GM21381 (cell line): ENCODE results near the gene AZIN2.
"Not testable (repeated sequence)": the region's sequence is repeated elsewhere in the genome, so short reads cannot be mapped to it uniquely, and the experiment has no call there.

Experiments
- ATAC-seq: cut with Tn5 transposase; IDR thresholded peaks from one replicate; pipeline ENCODE4 v1.9.1; 2021; ENCODE audit warnings: mild to moderate bottlenecking, moderate library complexity; ENCODE audit not compliant: unreplicated experiment

AZIN2 gene

GRCh38 chr1:33056426-33056825 is 24.5 kb upstream of the AZIN2 start:
- no peak for ATAC-seq

DNA sequence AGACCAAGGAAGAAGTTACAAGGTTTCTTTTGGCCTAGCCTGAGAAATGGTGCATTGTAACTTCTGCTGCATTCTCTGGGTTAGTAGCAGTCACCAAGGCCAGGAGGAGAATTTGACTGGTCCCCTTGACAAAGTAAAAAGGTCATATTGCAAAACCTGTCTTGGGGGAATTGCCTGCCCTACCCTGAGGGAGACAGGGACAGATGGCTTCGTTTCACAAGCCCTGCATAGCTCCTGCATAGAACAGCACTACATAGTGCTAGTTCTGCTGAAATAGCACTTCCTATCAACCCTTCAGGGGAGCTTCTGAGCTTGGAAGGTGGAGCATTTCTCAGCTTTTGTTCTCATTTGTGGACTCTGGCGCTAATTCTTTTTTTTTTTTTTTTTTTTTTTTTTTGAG is 23.9 kb upstream of the AZIN2 start:
- ATAC-seq, result no peak

DNA sequence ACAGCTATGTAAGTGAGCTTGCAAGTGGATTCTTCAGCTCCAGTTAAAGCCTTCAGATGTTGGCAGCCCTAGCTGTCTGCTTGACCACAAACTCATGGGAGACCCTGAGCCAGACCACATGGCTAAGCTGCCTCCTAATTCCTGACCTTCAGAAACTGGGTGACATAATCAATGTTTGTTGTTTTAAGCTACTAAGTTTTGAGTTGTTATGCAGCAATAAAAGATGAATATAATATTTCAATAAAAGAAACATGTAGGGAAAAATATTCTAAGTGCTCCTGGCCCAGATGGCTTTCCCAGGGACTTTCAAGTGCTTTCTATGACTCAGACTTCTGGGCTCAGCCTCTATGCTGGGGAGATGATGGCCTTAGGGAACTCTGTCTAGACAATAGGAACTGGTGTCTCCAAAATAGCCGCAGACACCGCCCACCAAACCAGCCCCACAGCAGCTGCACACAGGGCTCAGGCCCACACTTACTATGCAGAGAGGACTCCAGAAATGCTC is 20.3 kb upstream of the AZIN2 start:
- no peak for ATAC-seq

- no peak for ATAC-seq
Observed at GRCh38 chr1:33061834-33062233, 19.1 kb upstream of the AZIN2 start.

- not testable (repeated sequence) for ATAC-seq
Observed at GRCh38 chr1:33064284-33064683, 16.7 kb upstream of the AZIN2 start.

- no peak for ATAC-seq
Observed at GRCh38 chr1:33065301-33065700, 15.7 kb upstream of the AZIN2 start.

- not testable (repeated sequence) for ATAC-seq
Observed at GRCh38 chr1:33066477-33066876, 14.5 kb upstream of the AZIN2 start.

- not testable (repeated sequence) for ATAC-seq
Observed at GRCh38 chr1:33068108-33068507, 12.8 kb upstream of the AZIN2 start.

GRCh38 chr1:33070628-33071027 is 10.3 kb upstream of the AZIN2 start:
- ATAC-seq, result no peak

DNA sequence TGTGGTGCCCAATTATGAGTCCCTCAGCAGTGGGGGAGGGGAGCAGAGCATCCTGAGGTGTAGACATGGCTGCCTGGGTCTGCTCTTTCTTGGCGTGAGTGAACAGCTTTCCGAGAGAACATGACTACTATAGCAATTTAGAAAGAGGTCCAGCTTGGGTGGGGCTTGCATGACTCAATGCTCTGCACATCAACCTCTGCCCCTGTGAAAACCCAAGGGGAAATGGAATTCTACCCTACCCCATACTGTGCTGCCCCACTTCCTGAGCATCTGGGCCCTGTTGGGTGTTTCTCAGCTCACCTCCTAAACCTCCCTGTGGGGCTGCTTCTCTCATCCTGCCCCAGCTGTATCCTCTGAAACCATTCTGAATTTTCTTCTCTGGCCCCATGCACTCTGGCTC is 8.2 kb upstream of the AZIN2 start:
- ATAC-seq, result no peak

GRCh38 chr1:33074193-33074945 is 6.6 kb upstream of the AZIN2 start:
- ATAC-seq, result no peak

DNA sequence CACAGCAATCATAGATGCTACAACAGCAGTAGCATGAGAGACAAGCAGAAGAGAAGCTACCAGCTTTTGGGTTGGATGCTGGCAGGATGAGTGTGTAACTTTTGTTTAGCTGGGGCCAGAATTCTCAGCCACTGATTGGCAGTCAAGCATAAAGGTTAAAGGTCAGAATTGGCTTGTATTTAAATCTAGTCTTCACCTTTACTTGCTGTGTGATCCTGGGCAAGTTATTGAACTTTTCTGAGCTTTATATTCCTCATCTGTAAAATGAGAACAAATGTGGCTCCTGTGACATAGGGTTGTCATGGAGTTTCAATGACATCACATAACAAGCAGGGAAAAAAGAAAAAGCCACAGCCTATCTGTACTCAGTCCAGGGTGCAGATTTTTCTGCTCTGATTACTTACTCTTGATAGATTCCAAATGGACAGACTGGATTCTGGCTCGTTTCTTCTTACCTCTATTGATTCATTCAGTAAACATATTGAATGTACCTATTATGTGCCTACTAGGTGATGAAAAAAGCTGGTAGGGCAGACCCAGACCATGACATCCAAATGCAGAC is 2.8 kb upstream of the AZIN2 start:
- ATAC-seq, result no peak

GRCh38 chr1:33080373-33080772 is 580 bp upstream of the AZIN2 start:
- ATAC-seq, result no peak

- ATAC-seq, result no peak
Observed at GRCh38 chr1:33081554-33082305, 777 bp downstream of the AZIN2 start.

DNA sequence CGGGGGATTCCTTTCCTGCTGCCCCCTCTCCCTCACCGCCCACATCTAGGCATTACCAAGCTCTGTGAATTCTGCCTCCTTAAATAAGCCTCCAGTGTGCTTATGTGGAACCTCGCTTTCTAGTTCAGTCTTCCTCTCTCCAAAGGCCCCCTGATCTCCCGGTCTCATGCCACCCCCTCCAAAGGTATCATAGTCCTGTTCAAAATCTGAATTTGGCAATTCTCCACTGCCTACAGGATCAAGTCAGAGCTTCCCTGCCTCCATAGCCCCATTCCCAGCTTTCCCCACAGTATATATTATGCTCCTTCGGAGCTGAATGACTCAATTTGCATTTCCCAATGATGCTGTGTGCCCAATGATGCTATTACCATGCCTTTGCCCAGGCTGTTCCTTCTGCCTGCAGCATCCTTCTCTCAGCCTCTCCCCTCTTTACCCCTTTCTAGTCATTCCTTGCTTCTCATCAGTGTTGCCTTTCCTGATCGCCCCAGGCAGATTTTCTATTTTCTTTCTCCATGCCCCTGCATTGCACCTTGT is 1.7 kb downstream of the AZIN2 start:
- ATAC-seq, result no peak

DNA sequence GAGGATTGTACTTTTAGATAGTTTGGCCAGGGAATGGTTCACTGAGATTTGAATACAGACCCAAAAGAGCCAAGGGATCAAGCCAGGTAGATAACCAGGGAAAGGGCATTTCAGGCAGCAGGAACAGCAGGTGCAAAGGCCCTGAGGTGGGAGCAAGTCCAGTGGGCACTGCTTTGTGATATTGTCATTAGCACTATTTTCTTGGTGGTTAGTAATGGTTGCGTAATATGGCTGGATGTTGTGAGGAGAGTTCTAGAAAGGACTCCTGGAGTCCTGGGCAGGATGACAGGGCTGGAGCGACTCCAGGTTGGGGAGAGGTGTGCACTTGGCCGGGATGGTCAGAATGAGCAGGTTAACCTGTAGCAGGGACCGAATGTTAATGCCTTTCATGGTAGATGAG is 4.4 kb downstream of the AZIN2 start:
- ATAC-seq, result no peak

GRCh38 chr1:33086384-33086850 is 5.5 kb downstream of the AZIN2 start:
- ATAC-seq, result no peak

- no peak for ATAC-seq
Observed at GRCh38 chr1:33087677-33088076, 6.7 kb downstream of the AZIN2 start.

DNA sequence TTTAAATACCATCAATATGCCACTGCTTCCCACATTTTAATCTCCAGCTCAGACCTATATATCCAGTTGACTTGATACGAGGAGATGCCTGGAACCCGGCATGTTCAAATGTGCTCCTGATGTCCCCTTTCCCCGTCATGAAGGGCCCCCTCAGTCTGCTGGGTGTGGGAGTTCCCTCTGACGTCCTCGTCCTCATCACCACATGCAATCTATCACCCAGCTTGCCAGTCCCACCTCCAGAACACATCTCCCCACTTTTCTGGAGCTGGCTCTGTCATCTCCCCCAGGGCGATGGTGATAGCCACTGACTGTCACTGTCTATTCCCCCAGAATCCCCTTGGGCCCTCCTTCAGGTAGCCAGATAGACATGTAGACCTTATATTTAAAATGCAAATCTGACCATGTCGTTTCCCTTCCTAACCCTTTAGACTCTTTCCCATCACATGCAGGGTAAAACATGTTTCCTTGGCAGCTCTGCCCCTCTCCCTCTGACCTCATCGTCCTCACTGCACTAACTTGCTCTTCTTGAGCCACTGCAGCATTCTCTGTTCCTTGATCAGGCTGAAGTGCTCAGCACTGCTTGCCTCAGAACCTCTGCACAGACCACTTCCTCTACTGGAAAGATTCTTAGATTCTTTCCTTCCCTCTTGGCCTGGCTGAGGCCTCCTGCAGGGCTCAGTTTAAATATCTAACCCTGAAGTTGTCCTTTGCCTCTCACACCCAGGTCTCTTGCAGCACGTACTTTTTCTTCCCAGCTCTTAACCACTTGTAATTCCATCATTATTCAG is 7.4 kb downstream of the AZIN2 start:
- no peak for ATAC-seq

DNA sequence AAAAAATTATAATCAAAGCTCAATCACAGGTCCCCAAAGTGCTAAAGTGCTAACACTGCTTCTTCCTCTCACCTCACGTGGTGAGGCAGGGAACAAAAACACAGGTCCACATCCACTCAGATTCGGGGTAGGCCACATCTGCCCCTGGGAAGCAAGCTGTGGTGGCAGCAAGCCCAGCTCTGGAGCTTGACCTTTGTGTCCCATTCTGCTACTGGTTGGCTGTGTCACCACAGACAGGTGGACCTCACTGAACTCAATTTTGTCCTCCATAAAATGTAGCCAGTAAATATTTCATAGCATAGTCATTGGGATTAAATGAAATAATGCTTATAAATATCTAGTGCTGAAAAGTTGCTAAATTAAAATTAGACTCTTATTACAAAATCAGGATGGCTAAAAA is 8.5 kb downstream of the AZIN2 start:
- no peak for ATAC-seq

- ATAC-seq, result no peak
Observed at GRCh38 chr1:33092438-33092837, 11.5 kb downstream of the AZIN2 start.
